GM12878 (cell line): ENCODE data around the gene ENGASE. TPM values are rescaled to one million over a fixed set of nuclear protein-coding genes. Genes with fewer than 3 reads are reported as not detected.

ENCODE experiments used
- BHLHE40 ChIP-seq, 2 experiments: fragments of 450-650 bp in 1 of 2; IDR thresholded peaks; 2 replicates each; pipeline ENCODE4 v1.6.1; 2011 to 2017; ENCODE audit warnings: low read depth in 2 of 2, borderline replicate concordance in 1 of 2, improper control_type of control experiment in 1 of 2, low read length in 1 of 2, mild to moderate bottlenecking in 1 of 2
- BRCA1 ChIP-seq: IDR thresholded peaks from 2 replicates; pipeline ENCODE4 v1.6.1; 2011; ENCODE audit warnings: low read depth, low read length, improper control_type of control experiment
- E4F1 ChIP-seq: fragments of 450-650 bp; IDR thresholded peaks from 2 replicates; pipeline ENCODE4 v1.6.1; 2018; ENCODE audit warnings: borderline replicate concordance, mild to moderate bottlenecking; ENCODE audit not compliant: partially characterized antibody
- HSF1 ChIP-seq: fragments of 150-350 bp; IDR thresholded peaks from 2 replicates; pipeline ENCODE4 v1.6.1; 2014; ENCODE audit warnings: mild to moderate bottlenecking, low read depth, low read length
- KLF5 ChIP-seq: fragments of 450-650 bp; IDR thresholded peaks from 2 replicates; pipeline ENCODE4 v1.6.1; 2014; ENCODE audit warnings: mild to moderate bottlenecking; ENCODE audit not compliant: partially characterized antibody
- MEF2A ChIP-seq: IDR thresholded peaks from 2 replicates; pipeline ENCODE4 v1.6.1; 2011; ENCODE audit warnings: low read depth, mild to moderate bottlenecking, low read length, moderate library complexity; ENCODE audit not compliant: insufficient read depth
- NR2C1 ChIP-seq: fragments of 450-650 bp; IDR thresholded peaks from 2 replicates; pipeline ENCODE4 v1.6.1; 2017; ENCODE audit warnings: antibody characterized with exemption, mild to moderate bottlenecking, moderate library complexity
- SREBF2 ChIP-seq: IDR thresholded peaks from 2 replicates; pipeline ENCODE4 v1.6.1; 2012; ENCODE audit warnings: mild to moderate bottlenecking, low read length
- ZSCAN29 ChIP-seq: fragments of 450-650 bp; IDR thresholded peaks from 2 replicates; pipeline ENCODE4 v1.6.1; 2017; ENCODE audit warnings: mild to moderate bottlenecking, moderate library complexity
- polyA plus RNA-seq, 11 experiments: library from polyadenylated mRNA; depleted of rRNA in 4 of 11; unstranded in 6 of 11; stranded (reverse) in 5 of 11; fragments of >200 nt; fragmentation: Nextera tagmentation in 4 of 11; fragmentation: Illumina TruSeq in 1 of 11; extraction: Ambion mirVana in 4 of 11; extraction: Trizol in 1 of 11; gene quantifications; 1 replicate in 1 of 11; 2 replicates in 10 of 11; pipeline versions ENCODE4 v1.2.1 to v1.2.3, GENCODE V29; 2011 to 2016; ENCODE audit warnings: inconsistent platforms in 2 of 11, missing spikeins in 2 of 11, low read depth in 1 of 11
- total RNA-seq, 4 experiments: library from RNA; depleted of rRNA in 3 of 4; stranded (reverse); fragments of >200 nt in 3 of 4; fragmentation: Illumina TruSeq in 1 of 4; extraction: Trizol in 1 of 4; gene quantifications; 2 replicates each; pipeline versions ENCODE4 v1.2.1 to v1.2.3, GENCODE V29; 2013 to 2021

ENGASE gene
- total and polyA plus RNA-seq, 10 of the 15 experiments (the other 5 are each of a cell fraction or from before 2014, with no cell fraction given): 0.18 to 28.9 (median 10.5) TPM

GRCh38 chr17:79073016-79073705 lies 1.5 kb upstream of the ENGASE start (continued):
- TF ChIP-seq E4F1 (no peak), NR2C1 (no peak), ZSCAN29 (no peak), BRCA1 (no peak), BHLHE40 (IDR thresholded peaks at IDR 0.05; ENCODE audit: borderline replicate concordance in 1 of 2, low read depth in 2 of 2, low read length in 1 of 2) (no peak), MEF2A (no peak), HSF1 (no peak), KLF5 (no peak), SREBF2 (no peak)
